ENCODE measurements around the gene PCDH8.

PCDH8 gene

GRCh38 chr13:52812941-52813340, 35.5 kb downstream of the PCDH8 start:
- DNase-seq = no peak

- no peak for DNase-seq
Measured at GRCh38 chr13:52811841-52812240, 36.6 kb downstream of the PCDH8 start.

GRCh38 chr13:52810526-52810925, 37.9 kb downstream of the PCDH8 start:
- no peak for DNase-seq

GRCh38 chr13:52810011-52810410, 38.4 kb downstream of the PCDH8 start:
- no peak for DNase-seq

- DNase-seq = no peak
Measured at GRCh38 chr13:52809310-52809769, 39.1 kb downstream of the PCDH8 start.

GRCh38 chr13:52808842-52809219, 39.6 kb downstream of the PCDH8 start:
- DNase-seq = no peak

GRCh38 chr13:52806029-52806428, 42.4 kb downstream of the PCDH8 start:
- no peak for DNase-seq

GRCh38 chr13:52804202-52804641, 44.2 kb downstream of the PCDH8 start:
- no peak for DNase-seq

- no peak for DNase-seq
Measured at GRCh38 chr13:52800856-52801255, 47.6 kb downstream of the PCDH8 start.

GRCh38 chr13:52798770-52799430, 49.5 kb downstream of the PCDH8 start:
- no peak for DNase-seq

- no peak for DNase-seq
Measured at GRCh38 chr13:52797176-52797575, 51.3 kb downstream of the PCDH8 start.

GRCh38 chr13:52794589-52794988, 53.9 kb downstream of the PCDH8 start:
- no peak for DNase-seq

GRCh38 chr13:52793515-52794061, 54.9 kb downstream of the PCDH8 start:
- no peak for DNase-seq
